Jurkat, Clone E6-1 (cell line): ENCODE measurements around the gene NDST3.

ENCODE experiments used
- DNase-seq: peaks from one replicate; pipeline ENCODE4 v3.0.0-alpha.2; 2011; ENCODE audit warnings: low read depth, low spot score
- H3K4me3 ChIP-seq: 2 replicates; pipeline ENCODE4 v1.5.1; 2011; ENCODE audit warnings: mild to moderate bottlenecking, low read length, control low read depth, moderate library complexity

Gene NDST3

GRCh38 chr4:118167306-118167705 lies 133.0 kb downstream of the NDST3 start:
- no peak for DNase-seq
- H3K4me3 ChIP-seq, result no peak overlapping the region

GRCh38 chr4:118171381-118171780 lies 137.1 kb downstream of the NDST3 start:
- no peak overlapping the region for H3K4me3 ChIP-seq
- peak; percentile 46 for DNase-seq

GRCh38 chr4:118173126-118173525 lies 138.8 kb downstream of the NDST3 start:
- no peak overlapping the region for H3K4me3 ChIP-seq
- no peak for DNase-seq

GRCh38 chr4:118173956-118174725 lies 139.9 kb downstream of the NDST3 start:
- DNase-seq, result peak; percentile 98
- H3K4me3 ChIP-seq, result peak overlapping the region; percentile 28

- DNase-seq, result peak; percentile 97
- peak overlapping the region; percentile 28 for H3K4me3 ChIP-seq
Observed at GRCh38 chr4:118175506-118175905, 141.2 kb downstream of the NDST3 start.

GRCh38 chr4:118177126-118177525 lies 142.8 kb downstream of the NDST3 start:
- DNase-seq, result no peak

GRCh38 chr4:118180776-118181175 lies 146.5 kb downstream of the NDST3 start:
- H3K4me3 ChIP-seq, result no peak overlapping the region
- DNase-seq, result no peak

More at GRCh38 chr4:118177126-118177525, 142.8 kb downstream of the NDST3 start:
- H3K4me3 ChIP-seq, result no peak overlapping the region

GRCh38 chr4:118190903-118191302 lies 156.6 kb downstream of the NDST3 start:
- no peak overlapping the region for H3K4me3 ChIP-seq
- DNase-seq, result no peak

- H3K4me3 ChIP-seq, result no peak overlapping the region
- no peak for DNase-seq
Observed at GRCh38 chr4:118193421-118193820, 159.1 kb downstream of the NDST3 start.

- no peak overlapping the region for H3K4me3 ChIP-seq
- DNase-seq, result no peak
Observed at GRCh38 chr4:118206627-118207026, 172.3 kb downstream of the NDST3 start.

- H3K4me3 ChIP-seq, result no peak overlapping the region
- DNase-seq, result no peak
Observed at GRCh38 chr4:118213101-118213500, 178.8 kb downstream of the NDST3 start.

- DNase-seq, result no peak
Observed at GRCh38 chr4:118215826-118216225, 181.5 kb downstream of the NDST3 start.

GRCh38 chr4:118221227-118221800 lies 187.0 kb downstream of the NDST3 start:
- peak; percentile 84 for DNase-seq
- H3K4me3 ChIP-seq, result peak overlapping the region; percentile 10; the same call in 1 of the 2 replicates

More at GRCh38 chr4:118215826-118216225, 181.5 kb downstream of the NDST3 start:
- H3K4me3 ChIP-seq, result no peak overlapping the region

GRCh38 chr4:118224243-118224829 lies 190.1 kb downstream of the NDST3 start:
- no peak overlapping the region for H3K4me3 ChIP-seq
- peak; percentile 85 for DNase-seq

GRCh38 chr4:118225511-118225910 lies 191.2 kb downstream of the NDST3 start:
- no peak overlapping the region for H3K4me3 ChIP-seq
- no peak for DNase-seq

GRCh38 chr4:118226311-118227010 lies 192.2 kb downstream of the NDST3 start:
- DNase-seq, result no peak

GRCh38 chr4:118235566-118236120 lies 201.4 kb downstream of the NDST3 start:
- H3K4me3 ChIP-seq, result no peak overlapping the region
- DNase-seq, result no peak

More at GRCh38 chr4:118226311-118227010, 192.2 kb downstream of the NDST3 start:
- H3K4me3 ChIP-seq, result no peak overlapping the region

GRCh38 chr4:118237531-118237930 lies 203.2 kb downstream of the NDST3 start:
- H3K4me3 ChIP-seq, result no peak overlapping the region
- no peak for DNase-seq

GRCh38 chr4:118249890-118250289 lies 215.6 kb downstream of the NDST3 start:
- DNase-seq, result no peak
- H3K4me3 ChIP-seq, result no peak overlapping the region
